H1 (cell line): ENCODE results near the gene ABCC4. TPM values are rescaled to one million over a fixed set of nuclear protein-coding genes. Genes with fewer than 3 reads are reported as not detected.

Source experiments
- CBX8 ChIP-seq: fragments of 300-800, 300-1000 bp; sonication (generic); IDR thresholded peaks from 2 replicates; pipeline ENCODE4 v1.7.1; 2016; ENCODE audit warnings: low read depth, low read length, borderline replicate concordance
- CHD2 ChIP-seq: IDR thresholded peaks from 2 replicates; pipeline ENCODE4 v1.6.1; 2012; ENCODE audit warnings: low read length, improper control_type of control experiment
- CREB1 ChIP-seq: IDR thresholded peaks from 2 replicates; pipeline ENCODE4 v1.6.1; 2012; ENCODE audit warnings: inconsistent platforms
- EZH2 ChIP-seq: fragments of 200-600 bp; sonication (generic); IDR thresholded peaks from 2 replicates; pipeline ENCODE4 v1.7.1; 2012; ENCODE audit warnings: low read depth, mild to moderate bottlenecking, moderate library complexity, low read length, inconsistent platforms; ENCODE audit not compliant: severe bottlenecking
- JUN ChIP-seq: IDR thresholded peaks from 2 replicates; pipeline ENCODE4 v1.6.1; 2011; ENCODE audit warnings: low read depth, mild to moderate bottlenecking, improper control_type of control experiment, low read length
- TAF7 ChIP-seq: optimal IDR thresholded peaks from 2 replicates; pipeline ENCODE3; 2011; ENCODE audit warnings: low read depth, mild to moderate bottlenecking, inconsistent platforms, low read length, moderate library complexity, borderline replicate concordance
- polyA plus RNA-seq, 7 experiments: library from polyadenylated mRNA; depleted of rRNA in 3 of 7; stranded (reverse) in 5 of 7; unstranded in 2 of 7; fragments of >200 nt in 5 of 7; fragments of 200-250 nt in 2 of 7; gene quantifications; 1 replicate in 5 of 7; 2 replicates in 1 of 7; 4 replicates in 1 of 7; pipeline versions ENCODE4 v1.2.1 to v1.2.3, GENCODE V29; 2011 to 2013; ENCODE audit warnings: missing spikeins in 2 of 7, mixed read lengths in 2 of 7
- total RNA-seq: library from RNA; stranded (reverse); fragmentation: NEBNext Ultra II Directional; extraction: Animal tissue kit (Norgen Biotek cat#: 25700); gene quantifications from 2 replicates; pipeline ENCODE4 v1.2.1, GENCODE V29; 2021

ABCC4 gene
- total and polyA plus RNA-seq, 2 of the 8 experiments (the other 6 are each of a cell fraction or from before 2014, with no cell fraction given), result 4.0 to 14.1 TPM

DNA sequence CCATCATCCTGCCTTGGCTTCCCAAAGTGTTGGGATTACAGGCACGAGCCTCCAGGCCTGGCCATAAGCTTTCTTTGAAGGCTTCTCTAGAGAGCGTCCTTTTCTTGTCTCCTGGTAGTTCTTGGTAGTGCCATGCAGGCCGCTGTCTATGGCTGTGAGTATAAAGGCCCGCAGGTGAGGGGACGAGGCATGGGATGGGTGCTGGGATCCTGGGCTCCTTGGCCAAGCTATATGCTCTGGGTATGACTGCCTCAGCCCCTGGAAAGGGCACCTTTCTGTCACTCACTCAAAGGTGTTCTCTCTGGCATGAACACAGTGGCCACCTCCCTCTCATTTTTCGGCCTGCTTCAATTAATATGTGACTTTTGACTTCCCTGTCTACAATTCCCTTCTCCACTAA, 6.3 kb upstream of the ABCC4 start (continued):
- TF ChIP-seq CBX8 (no peak), CHD2 (no peak), EZH2 (no peak), TAF7 (no peak), JUN (no peak), CREB1 (no peak)
